NCI-H2081 (cell line): ENCODE measurements around the gene RANBP9.
A peak's percentile ranks its signal among the peaks of the same experiment; 100 is the strongest.

Experiments used
- DNase-seq, 2 experiments: peaks; one replicate each; lab custom pipeline; 2025; lab: John Stamatoyannopoulos, UW

The RANBP9 gene

DNA sequence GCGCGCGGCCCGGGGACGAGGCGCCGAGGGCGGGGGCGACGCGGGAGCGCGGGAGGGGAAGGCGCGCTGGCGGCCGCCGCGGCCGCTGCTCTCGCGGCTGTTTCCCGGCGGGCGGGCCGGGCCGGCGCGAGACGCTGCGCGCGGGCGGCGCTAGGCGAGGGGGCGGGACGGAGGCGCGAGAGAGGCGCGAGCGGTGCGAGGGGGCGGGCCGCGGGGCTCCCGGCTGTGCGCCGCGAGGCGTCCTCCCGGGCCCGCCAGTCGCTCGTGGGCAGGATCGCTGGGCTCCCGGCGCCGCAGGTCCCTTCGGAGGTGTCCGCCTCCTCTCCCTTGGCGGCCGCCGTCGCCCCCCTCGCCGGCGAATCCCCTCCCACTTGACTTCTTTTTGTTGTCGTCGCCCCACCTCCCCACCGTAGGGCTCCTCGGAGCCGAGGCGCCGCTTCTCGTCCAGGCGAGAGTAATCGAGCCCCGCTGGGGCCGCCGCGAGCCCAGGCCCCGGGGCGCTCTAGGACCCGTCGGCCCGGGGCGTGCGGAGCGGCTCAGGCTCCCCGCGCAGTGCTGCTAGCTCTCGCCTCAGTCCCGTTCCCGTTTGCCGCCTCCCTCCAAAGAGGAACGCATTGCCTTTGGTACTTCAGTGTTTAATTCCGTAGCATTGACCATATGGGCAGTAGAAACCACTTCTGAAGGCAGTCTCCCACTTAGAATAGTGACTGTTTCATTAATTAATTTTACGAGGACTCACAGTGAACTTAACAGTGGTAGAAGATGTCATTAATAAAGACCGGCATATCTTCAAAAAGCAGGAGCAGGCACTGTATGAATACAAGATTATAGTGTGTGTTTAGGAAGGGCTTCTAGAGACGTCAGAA, at the start of gene RANBP9:
Gene RANBP9 (minus strand): TSS at position 103 of the 866 bp plus-strand sequence. CDS start 330 bp downstream, outside the sequence.
- DNase-seq, result peak; percentile 90 to 94

DNA sequence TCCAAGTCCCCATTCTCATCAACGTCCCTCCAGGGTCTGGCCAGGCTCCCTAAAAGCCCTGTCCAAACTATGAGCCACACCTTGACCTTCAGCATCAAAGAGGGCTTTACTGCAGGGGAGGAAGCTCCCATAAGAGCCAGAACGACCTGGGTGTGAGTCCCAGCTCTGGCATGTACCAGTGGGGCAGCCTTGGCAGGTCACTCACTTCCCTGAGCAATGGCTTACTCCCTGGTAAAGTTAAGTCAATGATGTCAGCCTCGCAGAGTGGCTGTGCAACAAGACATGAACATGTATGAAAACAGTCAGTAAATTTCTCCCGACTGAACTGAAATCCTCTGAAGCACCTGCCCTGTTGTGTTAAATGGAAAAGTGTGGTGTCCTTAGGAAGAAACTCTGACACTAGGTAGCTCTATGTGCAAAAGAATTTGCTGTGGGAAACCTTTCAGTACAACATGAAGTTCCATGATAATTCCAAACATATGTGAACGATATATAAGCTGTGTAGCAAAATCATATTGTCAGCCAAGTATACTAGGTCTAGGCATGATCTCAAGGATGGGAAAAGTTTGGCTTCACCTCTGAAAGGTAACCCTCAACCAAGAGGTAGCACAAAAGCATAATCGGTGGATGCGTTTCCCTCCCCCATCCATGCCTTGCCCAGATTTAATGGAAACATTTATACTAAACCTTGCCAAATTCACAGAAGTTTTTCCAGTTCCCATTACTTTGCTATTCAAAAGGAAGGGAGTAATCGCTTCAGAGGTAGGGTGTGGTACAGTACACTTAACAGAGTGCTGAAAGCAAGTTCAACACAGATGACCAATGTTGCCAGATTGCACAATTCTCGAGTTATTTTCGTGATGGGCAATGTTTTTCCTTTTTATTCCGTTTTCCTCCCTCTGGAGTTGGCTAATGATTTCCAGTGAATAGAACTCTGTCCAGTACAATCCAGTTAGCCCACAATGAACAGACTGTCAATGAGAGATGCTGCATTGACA, 49.0 kb upstream of the RANBP9 start:
- DNase-seq, result no peak

DNA sequence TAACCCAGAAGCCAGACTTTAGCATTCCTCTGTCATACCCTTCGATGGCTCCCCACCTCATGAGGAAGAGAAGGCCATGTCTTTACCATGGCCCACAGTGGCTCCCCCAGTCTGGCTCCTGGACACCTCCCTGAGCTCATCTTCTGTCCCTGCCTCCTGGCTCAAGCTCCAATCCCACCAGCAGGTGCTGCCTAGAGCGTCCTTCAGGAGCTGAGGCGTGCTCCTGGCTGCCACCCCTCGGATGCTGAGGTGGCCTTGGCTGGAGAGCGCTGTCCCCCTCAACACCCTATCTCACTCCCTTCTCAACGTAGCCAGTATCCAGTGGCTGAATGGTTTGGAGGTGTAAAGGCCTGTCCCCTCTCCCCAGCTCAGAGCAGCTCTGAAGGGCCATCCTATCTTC, 47.4 kb upstream of the RANBP9 start:
- DNase-seq, result no peak

GRCh38 chr6:13754644-13755043, 43.0 kb upstream of the RANBP9 start:
- DNase-seq, result no peak

DNA sequence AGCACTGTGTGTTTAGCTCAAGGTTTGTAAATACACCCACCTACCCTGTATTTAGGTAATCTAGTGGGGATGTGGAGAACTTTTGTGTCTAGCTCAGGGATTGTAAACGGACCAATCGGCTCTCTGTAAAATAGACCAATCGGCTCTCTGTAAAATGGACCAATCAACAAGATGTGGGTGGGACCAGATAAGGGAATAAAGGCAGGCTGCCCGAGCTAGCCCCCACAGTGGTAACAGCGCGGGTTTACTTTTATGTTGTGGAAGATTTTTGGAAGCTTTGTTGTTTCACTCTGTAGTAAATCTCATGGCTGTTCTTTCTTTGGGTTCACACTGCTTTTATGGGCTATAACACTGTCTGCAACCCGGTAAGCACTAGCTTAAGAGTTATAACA, 32.1 kb upstream of the RANBP9 start:
- DNase-seq, result no peak

DNA sequence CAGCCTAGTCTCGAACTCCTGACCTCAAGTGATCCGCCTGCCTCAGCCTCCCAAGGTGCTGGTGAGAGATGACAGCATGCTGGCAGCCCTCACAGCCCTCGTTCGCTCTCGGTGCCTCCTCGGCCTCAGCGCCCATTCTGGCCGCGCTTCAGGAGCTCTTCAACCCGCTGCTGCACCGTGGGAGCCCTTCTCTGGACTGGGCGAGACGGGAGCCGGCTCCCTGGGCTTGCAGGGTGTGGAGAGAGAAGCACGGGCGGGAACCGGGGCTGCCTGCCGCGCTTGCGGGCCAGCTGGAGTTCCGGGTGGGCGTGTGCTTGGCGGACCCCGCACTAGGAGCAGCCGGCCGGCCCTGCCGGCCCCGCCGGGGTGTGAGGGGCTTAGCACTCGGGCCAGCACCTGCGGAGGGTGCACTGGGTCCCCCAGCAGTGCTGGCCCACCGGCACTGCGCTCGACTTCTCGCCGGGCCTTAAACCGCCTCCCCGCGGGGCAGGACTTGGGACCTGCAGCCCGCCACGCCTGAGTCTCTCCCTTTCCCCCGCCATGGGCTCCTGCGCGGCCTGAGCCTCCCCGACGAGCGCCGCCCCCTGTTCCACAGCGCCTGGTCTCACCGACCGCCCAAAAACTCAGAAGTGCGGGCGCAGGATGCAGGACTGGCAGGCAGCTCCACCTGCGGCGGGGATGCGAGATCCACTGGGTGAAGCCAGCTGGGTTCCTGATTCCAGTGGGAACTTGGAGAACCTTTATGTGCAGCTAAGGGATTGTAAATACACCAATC, 31.5 kb upstream of the RANBP9 start:
- no peak for DNase-seq

DNA sequence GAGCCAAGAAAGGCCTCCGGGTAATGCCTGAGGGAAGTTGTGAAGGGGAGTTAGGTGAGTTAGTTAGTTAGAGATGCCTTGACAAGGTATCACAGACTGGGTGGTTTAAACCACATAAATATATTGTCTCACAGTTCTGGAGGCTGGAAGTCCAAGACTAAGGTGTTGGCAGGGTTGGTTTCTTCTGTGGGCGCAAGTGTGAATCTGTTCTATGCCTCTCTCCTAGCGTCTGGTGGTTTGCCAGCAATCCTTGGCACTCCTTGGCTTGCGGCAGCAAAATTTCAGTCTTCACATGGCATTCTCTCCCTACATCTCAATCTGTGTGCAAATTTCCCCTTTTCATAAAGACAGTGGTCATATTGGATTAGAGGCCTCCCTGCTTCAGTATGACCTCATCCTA, 29.7 kb upstream of the RANBP9 start:
- no peak for DNase-seq

DNA sequence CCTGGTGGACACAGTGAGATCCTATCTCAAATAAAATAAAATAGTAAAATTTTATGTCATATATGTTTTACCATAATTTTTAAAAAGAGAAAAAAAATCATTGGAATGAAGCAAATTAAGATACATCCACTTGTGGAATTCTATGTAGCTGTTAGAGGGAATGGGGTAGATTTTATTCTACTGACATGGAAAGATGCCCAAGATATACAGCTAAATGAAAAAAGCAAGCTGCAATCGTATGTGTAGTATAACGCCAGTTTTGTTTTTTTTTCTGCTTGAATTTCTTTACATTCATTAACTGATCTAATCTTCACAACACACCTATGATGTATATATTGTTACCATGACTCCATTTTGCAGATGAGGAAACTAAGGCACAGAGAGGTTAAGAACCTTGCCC, 23.4 kb upstream of the RANBP9 start:
- DNase-seq, result no peak

DNA sequence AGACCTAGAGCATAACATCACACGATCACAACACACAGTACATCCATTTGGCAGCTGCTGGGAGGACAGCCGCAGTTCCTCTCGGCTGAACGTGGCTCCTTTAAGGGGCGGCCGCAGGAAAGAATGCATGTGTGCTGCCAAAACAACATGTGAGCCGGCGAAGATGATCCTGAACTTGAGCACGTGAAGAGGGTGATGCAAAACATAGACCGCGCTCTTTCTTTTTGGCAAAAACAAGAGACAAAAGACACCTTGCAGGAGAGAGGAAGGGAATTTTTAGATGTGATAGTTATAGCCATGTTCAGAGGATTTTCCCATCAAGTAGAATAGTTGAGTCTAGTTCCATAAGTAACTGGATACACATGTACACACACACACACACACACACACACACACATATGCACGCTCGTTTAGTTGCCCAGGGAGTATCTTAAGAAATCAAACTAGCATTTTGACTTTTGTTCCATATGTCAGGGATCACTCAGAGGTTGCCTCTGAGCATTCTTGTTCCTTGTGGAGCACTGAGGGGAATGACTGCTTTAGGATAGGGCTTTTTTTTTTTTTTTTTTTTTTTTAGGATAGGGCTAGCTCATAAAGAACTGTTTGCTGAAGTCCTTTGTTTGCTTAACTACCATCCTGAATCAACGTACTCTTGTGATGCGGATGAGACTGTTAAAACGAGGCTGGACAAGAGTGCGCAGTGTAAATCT, 21.7 kb upstream of the RANBP9 start:
- no peak for DNase-seq

DNA sequence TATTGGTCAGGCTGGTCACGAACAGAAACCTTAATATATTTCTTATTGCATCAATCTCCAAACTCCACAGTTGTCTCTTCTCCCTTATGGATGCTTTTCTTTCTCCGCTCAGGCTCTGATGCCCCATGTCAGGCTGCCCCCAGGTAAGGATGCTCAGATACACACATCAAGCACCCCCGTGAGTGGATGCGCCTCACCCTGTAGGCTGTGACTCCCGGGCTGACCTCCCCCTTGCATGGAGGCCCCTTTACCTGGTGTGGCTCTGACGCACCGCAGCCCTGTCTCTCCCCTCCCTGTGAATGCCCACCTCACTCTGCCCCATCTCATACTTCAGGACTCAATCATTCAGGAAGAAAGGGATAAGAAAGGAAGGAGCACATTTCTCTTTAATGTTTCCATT, 19.1 kb upstream of the RANBP9 start:
- no peak for DNase-seq

- no peak for DNase-seq
Measured at GRCh38 chr6:13729891-13730290, 18.3 kb upstream of the RANBP9 start.

DNA sequence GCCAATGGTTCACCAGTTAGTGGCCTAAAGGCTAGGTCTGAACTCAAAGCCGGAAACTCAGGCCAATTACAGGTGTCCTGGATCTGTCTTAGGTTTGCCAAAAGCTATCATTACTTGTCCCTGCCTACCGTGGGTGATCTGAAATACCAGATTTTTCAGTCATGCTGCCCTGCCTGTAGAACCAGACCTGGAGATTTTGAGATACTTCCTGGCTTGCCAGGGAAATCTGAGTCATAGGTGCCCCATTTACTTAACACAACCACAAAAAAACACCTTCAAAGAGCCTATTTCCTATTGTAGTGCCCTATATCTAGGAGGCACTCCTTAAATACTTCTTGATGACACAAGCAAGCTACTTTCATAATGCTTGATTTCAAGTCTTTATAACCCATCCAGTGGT, 13.9 kb upstream of the RANBP9 start:
- no peak for DNase-seq

- no peak for DNase-seq
Measured at GRCh38 chr6:13725052-13725451, 13.4 kb upstream of the RANBP9 start.

DNA sequence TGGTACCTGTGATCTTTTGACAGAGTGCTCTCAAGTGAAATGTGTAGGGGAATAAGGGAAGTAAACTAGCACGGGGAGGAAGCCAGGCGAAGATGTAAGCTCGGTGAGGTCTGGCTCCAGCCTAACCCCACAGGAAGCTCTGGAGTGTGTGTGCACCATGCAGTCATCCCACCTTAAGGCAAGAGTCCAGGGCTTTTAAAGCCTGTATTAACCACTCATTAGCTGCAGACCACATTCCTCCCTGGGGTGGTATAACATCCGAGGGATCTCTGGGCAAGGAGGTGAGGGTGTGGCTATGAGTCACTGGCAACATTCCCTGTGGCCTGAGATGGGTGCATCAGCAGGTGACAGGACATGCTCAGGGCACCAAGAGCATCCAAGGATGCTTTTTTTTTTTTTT, 12.5 kb upstream of the RANBP9 start:
- DNase-seq, result no peak

DNA sequence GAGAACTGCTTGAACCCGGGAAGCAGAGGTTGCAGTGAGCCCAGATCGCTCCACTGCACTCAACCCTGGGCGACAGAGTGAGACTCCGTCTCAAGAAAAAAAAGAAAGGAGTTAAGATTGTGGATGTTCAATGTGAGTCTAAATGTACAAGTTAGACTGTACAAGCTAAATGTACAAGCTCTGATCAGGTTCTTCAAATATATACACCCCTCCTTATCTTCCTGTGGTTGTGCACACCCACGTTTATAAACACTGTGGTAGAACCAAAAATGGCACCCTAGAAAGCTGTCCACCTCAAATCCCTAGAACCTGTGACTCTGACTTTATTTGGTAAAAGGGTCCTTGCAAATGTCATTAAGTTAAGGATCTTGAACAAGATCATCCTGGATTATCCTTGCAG, 11.2 kb upstream of the RANBP9 start:
- no peak for DNase-seq

DNA sequence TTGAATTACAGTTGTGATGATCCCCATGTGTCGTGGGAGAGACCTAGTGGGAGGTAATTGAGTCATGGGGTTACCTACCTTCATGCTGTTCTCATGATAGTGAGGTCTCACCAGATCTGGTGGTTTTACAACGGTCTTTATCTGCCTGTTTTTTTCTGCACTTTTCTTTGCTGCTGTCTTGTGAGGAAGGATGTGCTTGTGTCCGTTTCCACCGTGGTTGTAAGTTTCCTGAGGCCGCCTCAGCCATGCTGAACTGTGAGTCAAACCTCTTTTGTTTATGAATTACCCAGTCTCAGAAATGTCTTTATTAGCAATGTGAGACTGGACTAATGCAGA, 6.5 kb upstream of the RANBP9 start:
- no peak for DNase-seq

DNA sequence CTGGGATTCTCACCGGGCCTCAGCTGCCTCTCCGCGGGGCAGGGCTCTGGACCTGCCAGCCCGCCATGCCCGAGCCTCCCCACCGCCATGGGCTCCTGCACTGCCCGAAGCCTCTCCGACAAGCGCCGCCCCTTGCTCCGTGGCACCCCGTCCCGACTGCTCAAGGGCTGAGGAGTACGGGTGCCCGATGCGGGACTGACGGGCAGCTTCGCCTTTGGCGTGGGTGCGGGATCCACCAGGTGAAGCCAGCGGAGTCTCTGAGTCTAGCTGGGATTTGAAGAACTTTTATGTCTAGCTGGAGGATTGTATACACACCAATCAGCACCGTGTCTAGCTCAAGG, 5.3 kb upstream of the RANBP9 start:
- no peak for DNase-seq

DNA sequence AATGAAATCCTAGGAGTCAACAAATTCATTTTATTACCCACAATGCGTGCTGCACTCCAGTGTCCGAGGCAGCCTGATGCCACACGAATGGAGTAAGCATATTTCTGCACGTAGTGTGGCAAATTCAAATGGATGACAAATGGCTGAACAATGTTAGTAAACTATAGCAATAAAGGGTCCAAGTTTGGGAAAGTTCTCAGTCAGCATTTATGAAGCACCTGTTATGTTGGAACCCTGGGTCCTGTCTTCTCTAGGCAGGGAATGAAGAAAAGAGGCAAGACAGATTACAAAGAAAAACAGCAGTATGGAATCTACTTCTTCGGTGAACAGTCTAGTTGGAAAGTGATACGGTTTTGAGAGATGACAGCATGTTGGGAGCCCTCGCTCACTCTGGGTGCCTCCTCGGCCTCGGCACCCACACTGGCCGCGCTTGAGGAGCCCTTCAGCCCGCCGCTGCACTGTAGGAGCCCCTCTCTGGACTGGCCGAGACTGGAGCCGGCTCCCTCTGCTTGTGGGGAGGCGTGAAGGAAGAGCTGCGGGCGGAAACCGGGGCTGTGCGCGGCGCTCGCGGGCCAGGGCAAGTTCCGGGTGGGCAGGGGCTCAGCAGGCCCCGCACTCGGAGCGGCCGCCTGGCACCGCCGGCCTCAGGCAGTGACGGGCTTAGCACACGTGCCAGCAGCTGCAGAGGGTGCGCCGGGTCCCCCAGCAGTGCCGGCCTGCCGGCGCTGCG, 4.8 kb upstream of the RANBP9 start:
- no peak for DNase-seq

DNA sequence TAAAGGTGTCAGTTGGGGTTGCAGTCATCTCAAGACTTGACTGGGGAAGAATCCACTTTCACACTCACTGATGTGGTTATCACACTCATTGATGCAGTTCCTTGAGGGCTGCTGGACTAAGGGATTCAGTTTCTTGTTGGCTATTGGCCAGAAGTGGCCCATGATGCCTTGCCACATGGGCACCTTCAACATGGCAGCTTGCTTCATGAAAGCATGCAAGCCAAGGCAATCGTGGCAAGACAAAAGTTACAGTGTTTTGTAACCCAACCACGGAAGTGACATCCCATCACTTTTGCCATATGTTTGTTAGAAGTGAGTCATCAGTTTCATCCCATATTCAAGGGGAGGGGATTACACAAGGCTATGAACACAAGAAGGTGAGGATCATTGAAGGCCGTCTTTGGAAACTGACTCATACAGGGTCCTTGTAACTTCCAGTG, 3.8 kb upstream of the RANBP9 start:
- DNase-seq, result no peak

GRCh38 chr6:13712599-13712898, 914 bp upstream of the RANBP9 start:
- no peak for DNase-seq

- DNase-seq, result no peak
Measured at GRCh38 chr6:13711324-13711732, 307 bp downstream of the RANBP9 start.
